Lower leg skin (tissue), 3 donors: ENCODE data around the gene EGFLAM.

Experiments
- POLR2A ChIP-seq, 2 donors: fragments of 450-650 bp; IDR thresholded peaks; one replicate each; pipeline ENCODE4 v1.6.1; 2016 to 2017; ENCODE audit warnings: antibody characterized with exemption in 2 of 2, mild to moderate bottlenecking in 1 of 2, moderate library complexity in 1 of 2
- TF ChIP-seq, protein P1 (sequence below), 3 donors: fragments of 450-650 bp; IDR thresholded peaks; one replicate each; pipeline ENCODE4 v1.5.1; 2016; ENCODE audit warnings: antibody characterized with exemption in 3 of 3, mild to moderate bottlenecking in 3 of 3, moderate library complexity in 2 of 3

DNA sequence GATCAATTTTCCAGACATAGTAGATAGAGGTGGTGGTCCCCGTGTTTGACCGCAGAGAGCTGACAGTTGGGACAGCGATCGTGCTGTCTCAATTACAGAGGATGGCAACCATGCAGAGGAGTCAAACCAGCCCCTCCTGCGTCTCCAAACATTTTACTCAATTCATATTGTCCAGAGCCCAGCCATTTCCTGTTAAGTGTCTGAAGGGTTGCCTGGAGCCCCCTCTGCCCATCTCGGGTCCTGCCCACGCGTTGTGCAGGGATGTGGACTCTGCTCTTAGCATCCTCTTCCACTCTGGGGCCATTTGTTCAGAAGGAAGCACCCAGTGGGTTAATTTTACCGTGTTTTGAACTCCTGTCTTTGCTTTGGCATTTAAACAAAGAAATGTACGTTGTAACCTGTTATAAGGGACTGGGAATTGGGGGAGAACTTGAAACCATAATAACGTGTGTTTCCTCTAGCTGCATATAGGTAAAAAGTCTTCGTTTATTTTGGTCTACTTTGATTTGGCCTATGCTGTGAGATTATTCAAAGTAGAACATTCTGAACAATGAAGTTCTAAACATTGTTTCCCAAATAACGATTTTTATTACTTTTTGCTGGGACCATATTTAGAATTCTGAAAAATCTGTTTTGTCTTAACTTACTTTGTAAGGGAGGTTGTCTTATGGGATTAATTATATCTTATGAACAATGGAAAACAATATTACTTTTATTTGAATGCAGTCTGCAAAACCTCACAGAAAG lies 876 bp downstream of the EGFLAM start:
- TF ChIP-seq, protein P1, sequence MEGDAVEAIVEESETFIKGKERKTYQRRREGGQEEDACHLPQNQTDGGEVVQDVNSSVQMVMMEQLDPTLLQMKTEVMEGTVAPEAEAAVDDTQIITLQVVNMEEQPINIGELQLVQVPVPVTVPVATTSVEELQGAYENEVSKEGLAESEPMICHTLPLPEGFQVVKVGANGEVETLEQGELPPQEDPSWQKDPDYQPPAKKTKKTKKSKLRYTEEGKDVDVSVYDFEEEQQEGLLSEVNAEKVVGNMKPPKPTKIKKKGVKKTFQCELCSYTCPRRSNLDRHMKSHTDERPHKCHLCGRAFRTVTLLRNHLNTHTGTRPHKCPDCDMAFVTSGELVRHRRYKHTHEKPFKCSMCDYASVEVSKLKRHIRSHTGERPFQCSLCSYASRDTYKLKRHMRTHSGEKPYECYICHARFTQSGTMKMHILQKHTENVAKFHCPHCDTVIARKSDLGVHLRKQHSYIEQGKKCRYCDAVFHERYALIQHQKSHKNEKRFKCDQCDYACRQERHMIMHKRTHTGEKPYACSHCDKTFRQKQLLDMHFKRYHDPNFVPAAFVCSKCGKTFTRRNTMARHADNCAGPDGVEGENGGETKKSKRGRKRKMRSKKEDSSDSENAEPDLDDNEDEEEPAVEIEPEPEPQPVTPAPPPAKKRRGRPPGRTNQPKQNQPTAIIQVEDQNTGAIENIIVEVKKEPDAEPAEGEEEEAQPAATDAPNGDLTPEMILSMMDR (IDR thresholded peaks at IDR 0.05) = no peak
- TF ChIP-seq POLR2A (IDR thresholded peaks at IDR 0.05) = no peak
